Left ventricle myocardium inferior (tissue), 1 donor: ENCODE measurements around the gene HS6ST3. TPM values are rescaled to one million over a fixed set of nuclear protein-coding genes. Genes with fewer than 3 reads are reported as not detected.

Experiments used
- DNase-seq: peaks from one replicate; pipeline ENCODE4 v3.0.0-alpha.2; 2020
- H3K27ac ChIP-seq: fragments of 200-600 bp; replicated peaks from 2 replicates; pipeline ENCODE4 v1.8.0; 2021
- H3K27me3 ChIP-seq: fragments of 200-600 bp; 2 replicates; pipeline ENCODE4 v1.8.0; 2021; ENCODE audit warnings: low read depth
- H3K36me3 ChIP-seq: fragments of 200-600 bp; 2 replicates; pipeline ENCODE4 v1.8.0; 2021
- H3K4me1 ChIP-seq: fragments of 200-600 bp; 2 replicates; pipeline ENCODE4 v1.8.0; 2021
- H3K4me3 ChIP-seq: fragments of 200-600 bp; 2 replicates; pipeline ENCODE4 v1.8.0; 2021; ENCODE audit warnings: mild to moderate bottlenecking, moderate library complexity
- H3K9me3 ChIP-seq: fragments of 200-600 bp; replicated peaks from 2 replicates; pipeline ENCODE4 v1.8.0; 2021
- intact Hi-C: fragments of 100-400 bp; cut with micrococcal nuclease; formaldehyde crosslinking; loops from one replicate; pipeline ENCODE4 v1.11.0; 2022
- total RNA-seq: library from RNA; stranded (reverse); fragmentation: NEBNext Ultra II Directional; extraction: Animal tissue kit (Norgen Biotek cat#: 25700); gene quantifications from one replicate; pipeline ENCODE4 v1.2.1, GENCODE V29; 2021
- TF ChIP-seq, protein P1 (sequence below): fragments of 200-600 bp; IDR thresholded peaks from 2 replicates; pipeline ENCODE4 v1.8.0; 2021; ENCODE audit warnings: antibody characterized with exemption, mild to moderate bottlenecking, borderline replicate concordance
- donor health status: DM: no; HTN: yes; CAD: no; lungs with severe emphysema.

Gene HS6ST3
- total RNA-seq, 1 donor from 2014 or later = 2.0 TPM

DNA sequence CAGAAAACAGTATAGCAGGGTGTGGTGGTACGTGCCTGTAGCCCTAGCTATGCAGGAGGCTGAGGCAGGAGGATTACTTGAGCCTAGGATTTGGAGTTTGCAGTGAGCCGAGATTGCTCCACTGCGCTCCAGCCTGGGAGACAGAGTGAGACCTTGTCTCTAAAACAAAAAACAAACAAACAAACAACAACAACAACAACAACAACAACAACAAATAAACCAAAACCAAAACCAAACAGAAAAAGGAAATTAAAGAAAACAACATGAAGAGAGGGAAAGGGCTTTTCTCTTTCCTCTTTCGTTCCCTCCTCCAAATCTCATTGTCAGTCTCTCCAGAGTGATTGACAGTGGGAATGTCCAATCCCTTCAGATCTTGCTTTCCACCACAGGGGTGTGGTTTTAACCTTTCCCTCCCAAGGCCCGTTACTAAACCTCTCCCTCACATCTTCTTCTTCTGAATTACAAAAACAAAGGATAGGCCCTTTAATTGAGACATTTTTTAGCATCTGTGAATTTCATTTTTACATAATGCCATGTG is 341.2 kb downstream of the HS6ST3 start:
- no peaks in the 10 kb centered on the region for H3K9me3 ChIP-seq
- DNase-seq = no peak
- no peaks in the 10 kb centered on the region for H3K27me3 ChIP-seq
- no peaks in the 10 kb centered on the region for H3K4me1 ChIP-seq
- no peak overlapping the region for H3K4me3 ChIP-seq
- intact Hi-C loops = no loop called here
- H3K36me3 ChIP-seq = no peaks in the 10 kb centered on the region
- H3K27ac ChIP-seq = no peak overlapping the region
- TF ChIP-seq, protein P1, sequence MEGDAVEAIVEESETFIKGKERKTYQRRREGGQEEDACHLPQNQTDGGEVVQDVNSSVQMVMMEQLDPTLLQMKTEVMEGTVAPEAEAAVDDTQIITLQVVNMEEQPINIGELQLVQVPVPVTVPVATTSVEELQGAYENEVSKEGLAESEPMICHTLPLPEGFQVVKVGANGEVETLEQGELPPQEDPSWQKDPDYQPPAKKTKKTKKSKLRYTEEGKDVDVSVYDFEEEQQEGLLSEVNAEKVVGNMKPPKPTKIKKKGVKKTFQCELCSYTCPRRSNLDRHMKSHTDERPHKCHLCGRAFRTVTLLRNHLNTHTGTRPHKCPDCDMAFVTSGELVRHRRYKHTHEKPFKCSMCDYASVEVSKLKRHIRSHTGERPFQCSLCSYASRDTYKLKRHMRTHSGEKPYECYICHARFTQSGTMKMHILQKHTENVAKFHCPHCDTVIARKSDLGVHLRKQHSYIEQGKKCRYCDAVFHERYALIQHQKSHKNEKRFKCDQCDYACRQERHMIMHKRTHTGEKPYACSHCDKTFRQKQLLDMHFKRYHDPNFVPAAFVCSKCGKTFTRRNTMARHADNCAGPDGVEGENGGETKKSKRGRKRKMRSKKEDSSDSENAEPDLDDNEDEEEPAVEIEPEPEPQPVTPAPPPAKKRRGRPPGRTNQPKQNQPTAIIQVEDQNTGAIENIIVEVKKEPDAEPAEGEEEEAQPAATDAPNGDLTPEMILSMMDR = no peak

DNA sequence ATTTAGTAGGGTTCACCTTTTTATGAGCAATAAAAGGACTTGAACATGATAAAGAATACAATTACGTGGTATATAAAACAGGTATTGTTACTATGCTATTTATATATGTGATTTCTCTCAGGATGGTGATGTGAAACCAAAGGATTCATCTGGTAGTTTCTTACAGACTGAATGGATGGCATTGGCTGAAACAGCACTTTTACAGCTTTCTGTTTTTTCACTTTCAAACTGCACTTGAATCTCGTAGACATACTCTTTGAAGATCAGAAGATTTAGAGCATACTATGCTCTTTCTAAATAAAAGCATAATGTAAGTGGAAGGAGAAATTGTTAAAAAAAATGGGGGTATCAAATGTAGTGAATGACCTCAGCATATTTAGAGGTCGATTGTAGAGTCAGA is 354.8 kb downstream of the HS6ST3 start:
- Histone ChIP-seq H3K27ac (no peak overlapping the region), H3K36me3 (no peaks in the 10 kb centered on the region), H3K9me3 (no peaks in the 10 kb centered on the region), H3K27me3 (no peaks in the 10 kb centered on the region), H3K4me1 (no peaks in the 10 kb centered on the region), H3K4me3 (no peak overlapping the region)
- TF ChIP-seq, protein P1 = no peak
- DNase-seq = no peak
- intact Hi-C loops = no loop called here

DNA sequence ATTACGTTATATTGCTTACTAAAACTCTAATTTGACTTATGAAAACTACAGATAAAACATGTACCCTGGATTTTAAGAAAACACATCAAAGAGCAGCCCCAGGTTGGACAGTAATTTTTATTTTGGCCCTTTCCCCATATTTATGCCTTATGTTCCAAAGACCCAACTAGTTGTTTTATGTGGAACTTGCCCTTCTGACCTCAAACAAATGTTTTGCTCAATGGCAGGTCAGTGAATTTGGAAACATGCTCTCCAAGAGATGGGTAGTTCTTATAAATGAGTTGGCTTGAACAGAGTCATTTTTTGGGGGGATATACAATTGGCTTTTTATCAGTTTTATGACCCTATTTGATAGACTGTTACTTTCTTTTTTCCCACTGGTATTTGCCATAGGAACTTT is 360.0 kb downstream of the HS6ST3 start:
- no peak for DNase-seq
- Histone ChIP-seq H3K27me3 (no peaks in the 10 kb centered on the region), H3K36me3 (no peaks in the 10 kb centered on the region), H3K4me1 (no peaks in the 10 kb centered on the region), H3K9me3 (no peaks in the 10 kb centered on the region), H3K27ac (no peak overlapping the region), H3K4me3 (no peak overlapping the region)
- intact Hi-C loops = no loop called here
- TF ChIP-seq, protein P1 = no peak

DNA sequence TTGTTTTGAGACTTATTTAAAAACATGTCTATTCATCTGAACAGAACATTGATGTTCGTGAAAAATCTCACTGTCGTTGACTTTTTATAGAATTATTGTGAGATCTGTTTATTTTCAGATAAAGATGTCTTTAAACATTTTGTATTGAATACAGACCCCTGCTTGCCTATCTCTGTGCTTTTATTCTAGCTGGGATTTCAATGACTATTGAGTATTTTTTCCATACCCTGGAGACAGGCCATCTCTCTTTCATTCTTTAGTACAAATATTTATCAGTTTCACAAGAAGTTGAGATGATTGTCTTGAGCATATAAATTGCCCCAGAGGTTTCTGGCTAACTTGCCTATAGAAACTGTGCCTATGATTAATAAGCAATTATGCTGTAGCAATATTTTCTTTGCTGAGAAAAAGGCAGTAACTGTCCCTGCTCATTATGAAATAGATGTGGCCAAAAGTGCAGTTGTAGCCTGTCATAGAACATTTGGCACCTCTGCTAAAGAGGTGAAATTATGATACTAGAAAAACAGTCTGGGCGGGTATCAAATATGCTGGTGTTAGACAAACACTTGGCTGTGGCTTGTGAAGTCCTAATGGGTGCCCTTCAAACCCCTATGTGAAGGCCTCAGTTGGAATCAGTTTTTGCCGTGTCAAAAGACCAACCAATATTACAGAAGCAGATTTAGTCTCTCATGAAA is 360.6 kb downstream of the HS6ST3 start:
- TF ChIP-seq, protein P1 = no peak
- DNase-seq = no peak
- Histone ChIP-seq H3K4me1 (no peaks in the 10 kb centered on the region), H3K27me3 (no peaks in the 10 kb centered on the region), H3K4me3 (no peak overlapping the region), H3K27ac (no peak overlapping the region), H3K36me3 (no peaks in the 10 kb centered on the region), H3K9me3 (no peaks in the 10 kb centered on the region)
- intact Hi-C loops = no loop called here

DNA sequence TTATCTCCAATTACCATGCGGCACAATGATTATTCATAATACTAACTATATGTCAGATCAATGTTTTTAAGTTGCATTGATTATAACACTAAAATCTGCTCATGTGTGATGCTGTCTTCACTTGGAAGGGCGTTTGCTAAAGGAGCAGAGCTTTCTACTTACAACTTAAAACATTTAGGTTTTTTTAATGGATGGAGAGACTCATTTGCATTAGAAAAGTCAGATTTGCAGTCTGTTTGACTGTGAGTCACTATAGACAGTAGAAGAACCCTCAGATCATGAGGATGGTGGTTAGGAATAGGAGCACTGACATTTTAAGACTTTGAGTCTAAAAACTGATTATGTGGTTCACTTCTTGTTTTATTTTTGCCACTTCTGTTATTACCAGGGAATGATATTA is 364.6 kb downstream of the HS6ST3 start:
- H3K9me3 ChIP-seq = no peaks in the 10 kb centered on the region
- DNase-seq = no peak
- intact Hi-C loops = no loop called here
- H3K4me3 ChIP-seq = no peak overlapping the region
- H3K27me3 ChIP-seq = no peaks in the 10 kb centered on the region
- H3K4me1 ChIP-seq = no peaks in the 10 kb centered on the region
- H3K27ac ChIP-seq = no peak overlapping the region
- TF ChIP-seq, protein P1 = no peak
- H3K36me3 ChIP-seq = no peaks in the 10 kb centered on the region
